HG02798 (cell line): ENCODE data around the gene LRRC46.
A peak's percentile ranks its signal among the peaks of the same experiment; 100 is the strongest.

Experiments used
- ATAC-seq: cut with Tn5 transposase; IDR thresholded peaks from one replicate; pipeline ENCODE4 v1.9.1; 2021; ENCODE audit warnings: mild to moderate bottlenecking; ENCODE audit not compliant: unreplicated experiment, poor library complexity

LRRC46 gene, protein sequence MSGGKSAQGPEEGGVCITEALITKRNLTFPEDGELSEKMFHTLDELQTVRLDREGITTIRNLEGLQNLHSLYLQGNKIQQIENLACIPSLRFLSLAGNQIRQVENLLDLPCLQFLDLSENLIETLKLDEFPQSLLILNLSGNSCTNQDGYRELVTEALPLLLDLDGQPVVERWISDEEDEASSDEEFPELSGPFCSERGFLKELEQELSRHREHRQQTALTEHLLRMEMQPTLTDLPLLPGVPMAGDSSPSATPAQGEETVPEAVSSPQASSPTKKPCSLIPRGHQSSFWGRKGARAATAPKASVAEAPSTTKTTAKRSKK

DNA sequence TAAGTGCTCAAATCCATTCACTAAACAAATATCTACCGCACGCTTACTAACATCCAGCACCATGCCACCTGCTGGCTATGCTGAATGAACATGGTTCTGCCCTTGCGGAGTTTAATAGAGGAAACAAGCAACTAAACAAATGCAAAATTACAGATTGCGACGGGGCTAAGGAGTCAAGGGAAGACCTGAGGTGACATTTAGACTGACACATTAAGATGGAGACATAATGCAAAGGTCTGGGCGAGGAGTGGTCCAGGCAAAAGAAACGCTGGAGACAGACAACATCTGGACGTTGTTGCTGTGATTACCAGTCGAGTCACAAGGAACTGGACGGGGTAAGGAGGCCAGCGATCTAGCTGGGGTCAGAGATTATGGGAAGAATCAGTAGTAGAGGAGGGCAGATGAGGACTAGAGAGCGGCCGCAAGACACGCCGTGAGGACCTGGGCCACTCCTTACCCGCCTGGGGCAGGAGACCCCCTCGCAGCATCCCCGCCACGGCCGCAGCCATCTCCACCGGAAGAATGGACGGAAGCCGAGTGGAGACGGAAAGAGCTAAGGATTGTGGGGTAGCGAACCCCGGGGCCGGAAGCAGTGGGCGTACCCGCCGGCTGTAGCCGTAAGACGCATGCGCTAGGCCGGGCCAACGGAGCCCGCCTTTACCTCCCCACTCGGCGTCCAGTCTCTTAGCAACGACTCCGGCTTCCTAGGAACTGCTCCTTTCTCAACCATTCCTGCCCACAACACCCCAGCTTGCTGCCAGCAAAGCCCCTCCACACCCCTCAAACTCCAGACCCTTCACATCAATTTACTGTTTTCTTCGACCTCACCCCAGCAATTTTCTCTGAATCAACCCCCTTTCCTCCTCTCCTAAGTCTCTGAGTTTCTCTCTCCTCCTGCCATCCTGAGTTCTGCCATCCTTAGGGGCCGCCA, at the start of gene LRRC46, which contains the start of gene MRPL10:
TSS of gene LRRC46 (plus strand) at position 668 of the 931 bp plus-strand sequence. CDS start 320 bp downstream, outside the sequence.
TSS of gene MRPL10 (minus strand) at position 539 of the 931 bp plus-strand sequence. CDS start at position 509, 30 bp downstream.
- ATAC-seq = peak; percentile 97

DNA sequence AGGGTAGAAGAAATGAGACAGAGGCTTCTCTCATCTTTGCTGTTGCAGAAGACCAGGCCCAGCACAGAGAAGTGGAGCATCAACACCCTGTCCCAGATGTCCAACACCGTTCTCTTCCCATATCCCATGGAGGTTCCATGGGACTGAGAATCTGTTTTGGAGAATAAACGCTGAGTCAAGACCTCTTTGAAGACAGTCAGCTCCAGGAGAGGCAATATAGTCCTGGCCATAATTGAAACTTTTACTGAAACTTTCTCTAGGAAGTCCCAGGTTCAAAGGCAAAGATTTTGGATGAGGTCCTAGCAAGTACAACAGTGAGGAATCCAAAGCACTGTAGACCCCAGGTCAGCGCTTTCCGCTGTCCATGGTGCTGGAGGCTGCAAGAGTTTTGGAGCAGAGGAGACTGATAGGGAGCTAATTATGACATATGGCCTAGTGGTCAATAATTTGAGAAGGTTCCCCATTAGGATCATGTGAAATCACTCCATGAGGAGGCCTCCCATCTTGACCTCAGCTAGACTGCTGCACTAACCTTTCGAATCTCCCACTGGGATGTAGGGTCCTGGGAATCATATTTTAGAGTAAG, 45.8 kb upstream of the LRRC46 start:
- no peak for ATAC-seq

DNA sequence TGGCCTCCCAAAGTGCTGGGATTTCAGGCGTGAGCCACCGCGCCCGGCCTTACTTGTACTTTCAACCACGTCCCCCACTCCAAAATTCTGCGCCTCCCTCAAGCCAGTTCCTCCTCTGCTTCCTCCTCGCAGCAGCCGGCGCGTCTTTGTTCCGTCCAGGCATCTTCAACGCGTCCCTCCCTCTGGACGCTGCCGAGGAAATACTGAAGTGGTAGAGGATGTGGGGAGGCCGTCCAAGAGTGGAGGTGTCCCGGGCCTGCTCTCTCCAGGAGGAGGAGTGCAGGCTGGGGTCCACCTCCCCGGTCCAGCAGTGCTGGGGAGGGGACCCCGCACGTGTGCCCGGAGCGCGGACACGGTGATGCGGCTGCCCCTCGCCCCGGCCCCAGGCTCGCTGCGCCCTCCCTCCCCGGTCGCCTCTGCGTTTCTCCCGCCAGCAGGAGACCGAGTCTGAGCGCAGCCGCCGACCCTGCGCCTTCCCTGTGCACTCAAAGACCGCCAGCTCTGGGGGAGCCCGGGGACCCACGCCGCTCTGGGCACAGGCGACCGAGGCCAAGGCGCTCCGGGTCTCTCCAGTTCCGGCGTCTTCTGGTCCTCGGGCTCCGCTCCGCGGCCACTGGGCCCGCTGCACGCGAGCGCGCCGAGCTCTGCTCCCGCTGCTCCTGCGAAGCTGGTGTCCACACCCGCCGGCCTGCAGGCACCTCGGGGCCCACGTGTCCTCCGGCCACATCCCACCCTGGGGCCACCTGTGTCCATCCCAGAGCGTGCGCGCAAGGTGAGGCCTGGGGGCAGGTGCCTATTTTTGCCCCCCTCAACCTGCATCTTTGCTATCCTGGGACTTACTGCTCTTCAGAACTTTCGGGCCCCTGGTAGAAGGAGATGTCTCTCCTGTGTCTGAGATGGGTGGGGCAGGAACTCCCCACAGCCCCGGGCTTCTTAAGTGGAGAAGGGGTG, 41.6 kb upstream of the LRRC46 start:
- peak; percentile 47 for ATAC-seq

GRCh38 chr17:47791025-47791424, 40.4 kb upstream of the LRRC46 start:
- no peak for ATAC-seq

DNA sequence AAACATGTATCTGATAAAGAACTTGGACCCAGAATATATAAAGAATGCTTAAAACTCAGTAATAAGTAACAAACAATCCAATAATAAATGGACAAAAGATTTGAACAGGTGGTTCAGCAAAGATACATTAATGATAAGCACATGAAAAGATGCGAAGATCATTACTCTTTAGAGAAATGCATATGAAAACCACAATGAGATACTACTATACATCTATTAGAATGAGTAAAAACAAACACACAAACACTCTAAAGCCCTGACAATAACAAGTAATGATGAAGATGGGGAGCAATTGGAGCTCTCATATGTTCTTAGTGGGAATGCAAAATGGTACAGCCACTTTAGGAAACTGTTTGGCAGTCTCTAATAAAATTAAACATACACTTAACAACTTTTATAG, 39.0 kb upstream of the LRRC46 start:
- ATAC-seq = no peak

DNA sequence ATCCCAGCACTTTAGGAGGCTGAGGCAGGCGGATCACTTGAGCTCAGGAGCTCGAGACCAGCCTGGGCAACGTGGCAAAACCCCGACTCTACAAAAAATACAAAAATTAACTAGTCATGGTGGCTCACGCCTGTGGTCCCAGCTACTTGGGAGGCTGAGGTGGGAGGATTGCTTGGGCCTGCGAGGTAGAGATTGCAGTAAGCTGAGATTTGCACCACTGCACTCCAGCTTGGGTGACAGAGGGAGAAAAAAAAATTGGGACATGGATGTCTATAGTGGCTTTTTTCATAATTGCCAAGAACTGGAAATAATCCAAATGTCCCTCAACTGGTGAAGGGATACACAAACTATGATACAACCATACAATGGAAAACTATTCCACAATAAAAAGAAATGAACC, 38.5 kb upstream of the LRRC46 start:
- ATAC-seq = no peak

DNA sequence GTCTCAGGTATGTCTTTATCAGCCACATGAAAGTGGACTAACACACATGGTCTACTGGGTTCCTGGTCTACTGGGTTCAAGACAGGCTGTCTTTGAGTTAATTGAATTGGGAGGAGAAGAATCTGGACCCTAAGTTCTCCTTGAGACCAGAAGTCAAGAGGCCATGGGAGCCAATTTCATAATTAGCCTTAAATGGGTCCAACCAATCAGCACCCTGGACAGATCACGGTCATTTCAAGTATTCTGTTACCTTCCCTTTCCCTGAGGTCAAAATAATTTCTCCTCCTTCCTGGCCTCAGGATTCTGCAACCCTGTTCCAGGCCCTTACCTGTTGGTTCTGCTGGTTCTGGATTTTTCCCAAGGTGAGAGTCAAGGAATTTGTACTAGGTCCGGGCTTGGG, 33.7 kb upstream of the LRRC46 start:
- no peak for ATAC-seq

DNA sequence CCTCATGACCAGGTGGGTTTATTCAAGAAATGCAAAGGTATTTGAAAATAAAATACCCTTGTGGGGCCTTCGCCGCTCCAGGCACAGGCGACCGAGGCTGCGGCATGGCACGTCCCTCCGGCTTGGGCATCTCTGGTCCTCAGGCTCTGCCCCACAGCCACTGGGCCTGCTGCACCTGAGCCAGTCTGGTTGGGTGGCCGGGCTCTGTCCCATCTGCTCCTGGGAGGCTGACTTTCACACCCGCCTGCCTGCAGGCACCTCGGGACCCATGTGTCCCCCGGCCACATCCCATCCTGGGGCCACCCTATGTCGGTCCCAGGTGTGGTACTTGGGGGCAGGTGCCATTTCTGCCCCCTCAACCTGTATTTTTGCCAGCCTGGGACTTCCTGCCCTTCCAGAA, 30.8 kb upstream of the LRRC46 start:
- ATAC-seq = no peak

- ATAC-seq = no peak
These were observed 30.2 kb upstream of the LRRC46 start for GRCh38 chr17:47801176-47801765.

- no peak for ATAC-seq
These were observed 29.6 kb upstream of the LRRC46 start for GRCh38 chr17:47801906-47802305.

GRCh38 chr17:47802341-47803022, 29.0 kb upstream of the LRRC46 start:
- peak; percentile 66 for ATAC-seq

DNA sequence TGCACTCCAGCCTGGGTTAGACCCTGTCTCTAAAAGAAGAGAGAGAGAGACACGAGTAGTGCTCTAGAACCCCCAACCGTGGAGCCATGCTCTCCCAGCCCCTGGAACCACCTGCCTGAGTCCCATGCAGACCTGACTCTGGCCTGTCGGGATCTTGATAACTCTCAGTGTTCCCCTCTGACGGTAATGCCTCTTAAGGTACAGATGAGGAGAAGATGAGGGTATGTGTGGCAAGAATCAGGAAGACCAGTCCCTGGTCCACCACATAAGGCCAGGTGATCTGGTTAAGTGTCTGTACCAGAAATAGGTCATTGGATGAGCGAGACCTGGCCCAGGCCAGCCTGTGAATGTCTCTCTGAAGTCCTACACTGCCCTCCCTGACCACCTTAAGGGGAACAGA, 28.3 kb upstream of the LRRC46 start:
- no peak for ATAC-seq

- no peak for ATAC-seq
These were observed 27.7 kb upstream of the LRRC46 start for GRCh38 chr17:47803751-47804150.

DNA sequence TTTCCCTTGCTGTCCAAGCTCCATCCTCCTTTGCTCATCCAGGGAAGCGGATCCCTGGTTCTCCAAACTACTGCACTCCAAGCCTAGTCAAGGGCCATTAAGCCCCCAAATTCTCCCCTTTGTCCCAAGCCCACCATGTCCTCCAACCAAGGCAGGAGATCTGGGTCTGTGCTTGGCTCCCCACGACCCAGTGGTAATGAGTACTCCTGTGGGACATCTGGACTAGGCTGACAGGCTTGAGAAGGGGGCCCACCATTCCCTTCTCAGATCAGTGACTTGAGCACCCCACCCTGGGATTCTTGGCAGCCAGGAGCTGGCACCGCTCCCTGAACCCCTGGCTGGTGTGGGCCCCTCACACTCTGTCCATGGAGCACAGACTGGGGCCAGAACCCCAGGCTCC, 27.0 kb upstream of the LRRC46 start:
- no peak for ATAC-seq

DNA sequence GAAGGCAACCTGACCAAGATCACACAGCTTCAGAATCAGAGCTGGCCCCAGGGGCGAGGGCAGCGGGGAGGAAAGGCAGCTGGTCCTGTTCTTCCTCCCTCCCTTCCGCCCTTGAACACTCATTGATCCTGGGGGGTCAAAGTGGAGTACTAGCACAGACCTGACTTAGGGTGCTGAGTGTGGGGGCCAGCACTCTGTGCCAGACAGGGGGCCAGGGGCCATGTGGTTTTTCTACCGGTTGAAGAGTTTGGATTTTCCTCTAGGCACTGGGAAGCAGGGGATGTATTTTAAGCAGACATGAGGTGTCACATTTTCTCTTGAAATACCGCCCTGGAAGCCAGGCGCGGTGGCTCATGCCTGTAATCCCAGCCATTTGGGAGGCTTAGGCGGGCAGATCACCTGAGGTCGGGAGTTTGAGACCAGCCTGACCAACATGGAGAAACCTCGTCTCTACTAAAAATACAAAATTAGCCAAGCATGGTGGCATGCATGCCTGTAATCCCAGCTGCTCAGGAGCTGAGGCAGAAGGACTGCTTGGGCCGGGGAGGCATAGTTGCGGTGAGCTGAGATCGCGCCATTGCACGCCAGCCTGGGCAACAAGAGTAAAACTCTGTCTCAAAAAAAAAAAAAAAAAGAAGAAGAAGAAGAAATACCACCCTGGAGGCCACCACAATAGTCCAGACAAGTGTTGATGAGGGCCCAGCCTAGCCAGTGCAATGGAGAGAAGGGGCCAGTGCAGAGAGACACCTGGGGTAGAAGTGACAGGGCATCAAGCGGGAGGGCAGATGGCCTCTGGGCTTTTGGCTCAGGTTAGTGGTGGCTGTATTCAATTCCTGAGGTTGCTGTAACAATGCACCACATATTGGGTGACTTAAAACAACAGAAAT, 25.2 kb upstream of the LRRC46 start:
- no peak for ATAC-seq

- ATAC-seq = no peak
These were observed 24.6 kb upstream of the LRRC46 start for GRCh38 chr17:47806913-47807255.

DNA sequence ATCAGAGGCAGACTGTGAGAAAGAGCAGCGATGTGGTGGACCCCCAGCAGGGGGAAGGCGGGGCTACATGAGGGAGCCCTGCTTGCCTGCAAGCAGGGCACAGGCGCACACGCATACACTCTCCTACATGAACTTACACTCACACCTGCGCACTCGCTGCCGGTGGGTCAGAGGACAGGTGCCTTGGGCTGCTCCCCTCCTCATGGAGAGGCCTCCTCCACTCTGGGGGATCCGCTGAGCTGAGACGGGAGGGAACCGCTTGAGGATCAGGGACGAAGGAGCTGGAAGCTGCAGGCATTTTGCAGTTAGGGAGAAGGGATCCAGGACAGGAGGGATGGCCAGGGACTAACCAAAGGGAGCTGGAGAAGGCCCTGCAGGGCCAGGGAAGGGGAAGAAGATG, 24.0 kb upstream of the LRRC46 start:
- no peak for ATAC-seq
